Testis (tissue), 2 donors: ENCODE data around the gene GFRA4.

Experiments used
- CTCF ChIP-seq, 3 experiments: fragments of 450-650 bp in 2 of 3; fragments of 200-600 bp in 1 of 3; sonication (generic) in 1 of 3; IDR thresholded peaks; one replicate each; pipeline ENCODE4 v1.5.1; 2016 to 2019; ENCODE audit warnings: antibody characterized with exemption in 3 of 3, mild to moderate bottlenecking in 2 of 3, moderate library complexity in 1 of 3
- POLR2A ChIP-seq: fragments of 450-650 bp; IDR thresholded peaks from one replicate; pipeline ENCODE4 v1.6.1; 2017; ENCODE audit warnings: antibody characterized with exemption, mild to moderate bottlenecking, moderate library complexity

GRCh38 chr20:3658716-3659491 is 4.3 kb downstream of the GFRA4 start:
- TF ChIP-seq CTCF (IDR thresholded peaks at IDR 0.05) (no peak), POLR2A (no peak)
